Measurements from ENCODE around the gene DPYSL5. TPM values are rescaled to one million over a fixed set of nuclear protein-coding genes. Genes with fewer than 3 reads are reported as not detected.

DPYSL5 gene
- total RNA-seq, 1 donor from 2014 or later = not detected

DNA sequence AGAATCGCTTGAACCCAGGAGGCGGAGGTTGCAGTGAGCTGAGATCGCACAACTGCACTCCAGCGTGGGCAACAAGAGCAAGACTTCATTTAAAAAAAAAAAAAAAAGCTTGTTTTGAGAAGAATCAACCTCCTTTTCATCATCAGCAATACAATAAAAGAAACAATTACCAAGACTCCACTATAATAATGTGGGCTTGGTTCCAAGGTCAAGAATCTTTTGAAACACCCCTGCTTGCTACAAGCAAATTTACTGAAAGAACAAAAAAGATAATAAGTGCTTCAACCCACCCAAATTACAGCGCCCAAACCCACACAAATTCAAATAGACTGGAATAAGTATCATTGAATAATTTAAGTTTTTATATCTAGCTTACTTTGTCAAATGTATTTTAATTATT is 88.9 kb downstream of the DPYSL5 start:
- no peak for DNase-seq
- no peaks in the 10 kb centered on the region for H3K9me3 Mint-ChIP-seq
- ChIA-PET CTCF (interaction anchor here (1.0 to 1.1 kb wide), 2 partner anchors 14 to 89 kb away, joined by 3 to 4 read pairs; partner anchors contain the start of gene DPYSL5), POLR2A (no interaction called here)
- intact Hi-C loops (cut with micrococcal nuclease) = no loop called here
- ATAC-seq (ENCODE audit: low read depth) = no peak
- no peaks in the 10 kb centered on the region for H3K36me3 Mint-ChIP-seq (ENCODE audit: low read depth)
- no peak overlapping the region for H3K27ac Mint-ChIP-seq
- H3K4me1 Mint-ChIP-seq = no peaks in the 10 kb centered on the region
- no peak overlapping the region for H3K4me3 Mint-ChIP-seq
- TF ChIP-seq CTCF (IDR thresholded peaks at IDR 0.05) = no peak
- H3K27me3 Mint-ChIP-seq = peaks cover 4% of the 10 kb centered on the region

GRCh38 chr2:26938399-26939118 is 90.6 kb downstream of the DPYSL5 start:
- ATAC-seq (ENCODE audit: low read depth) (no peak), DNase-seq (no peak)
- intact Hi-C loops (cut with micrococcal nuclease) = no loop called here
- POLR2A ChIA-PET = no interaction called here
- Mint-ChIP-seq H3K4me3 (no peak overlapping the region), H3K9me3 (no peaks in the 10 kb centered on the region), H3K4me1 (no peaks in the 10 kb centered on the region), H3K27ac (no peak overlapping the region), H3K27me3 (peaks cover 8% of the 10 kb centered on the region), H3K36me3 (ENCODE audit: low read depth) (no peaks in the 10 kb centered on the region)
- TF ChIP-seq CTCF (IDR thresholded peaks at IDR 0.05) = no peak
- CTCF ChIA-PET = interaction anchor here (0.9 to 3.1 kb wide), 3 partner anchors 16 to 93 kb away, joined by 3 to 30 read pairs (median 4); no protein-coding TSS in a partner anchor

DNA sequence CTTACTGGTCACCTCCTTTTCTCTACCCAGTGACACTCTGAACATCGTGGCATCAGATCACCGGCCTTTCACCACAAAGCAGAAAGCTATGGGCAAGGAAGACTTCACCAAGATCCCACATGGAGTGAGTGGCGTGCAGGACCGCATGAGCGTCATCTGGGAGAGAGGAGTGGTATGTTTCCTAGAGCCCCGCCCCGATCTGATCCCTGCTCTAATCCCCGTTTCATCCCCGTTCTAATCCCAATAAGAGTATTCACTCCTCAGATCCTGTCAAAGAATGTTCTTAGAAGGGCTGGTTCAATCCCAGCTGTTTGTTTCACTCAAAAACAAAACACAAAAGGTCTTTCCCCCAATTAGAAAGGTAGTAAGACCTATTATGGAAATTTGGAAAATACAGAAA is 92.1 kb downstream of the DPYSL5 start:
- Mint-ChIP-seq H3K27me3 (peaks cover 11% of the 10 kb centered on the region), H3K27ac (no peak overlapping the region), H3K4me1 (no peaks in the 10 kb centered on the region), H3K36me3 (ENCODE audit: low read depth) (no peaks in the 10 kb centered on the region), H3K4me3 (no peak overlapping the region), H3K9me3 (no peaks in the 10 kb centered on the region)
- intact Hi-C loops (cut with micrococcal nuclease) = no loop called here
- no peak for TF ChIP-seq CTCF (IDR thresholded peaks at IDR 0.05)
- ATAC-seq (ENCODE audit: low read depth) (no peak), DNase-seq (no peak)
- POLR2A ChIA-PET = no interaction called here
- CTCF ChIA-PET = interaction anchor here (3.1 kb wide), 1 partner anchor 94 kb away, joined by 30 read pairs; no protein-coding TSS in a partner anchor

- ATAC-seq (ENCODE audit: low read depth) (no peak), DNase-seq (no peak)
- Mint-ChIP-seq H3K9me3 (no peaks in the 10 kb centered on the region), H3K27ac (no peak overlapping the region), H3K4me1 (no peaks in the 10 kb centered on the region), H3K4me3 (no peak overlapping the region), H3K36me3 (ENCODE audit: low read depth) (no peaks in the 10 kb centered on the region), H3K27me3 (peaks cover 12% of the 10 kb centered on the region)
- intact Hi-C loops (cut with micrococcal nuclease) = no loop called here
- CTCF ChIA-PET = interaction anchor here (1.2 to 3.1 kb wide), 2 partner anchors 96 to 310 kb away, joined by 3 to 30 read pairs; no protein-coding TSS in a partner anchor
- POLR2A ChIA-PET = no interaction called here
- no peak for TF ChIP-seq CTCF (IDR thresholded peaks at IDR 0.05)
Measured at GRCh38 chr2:26941486-26941885, 93.6 kb downstream of the DPYSL5 start.

DNA sequence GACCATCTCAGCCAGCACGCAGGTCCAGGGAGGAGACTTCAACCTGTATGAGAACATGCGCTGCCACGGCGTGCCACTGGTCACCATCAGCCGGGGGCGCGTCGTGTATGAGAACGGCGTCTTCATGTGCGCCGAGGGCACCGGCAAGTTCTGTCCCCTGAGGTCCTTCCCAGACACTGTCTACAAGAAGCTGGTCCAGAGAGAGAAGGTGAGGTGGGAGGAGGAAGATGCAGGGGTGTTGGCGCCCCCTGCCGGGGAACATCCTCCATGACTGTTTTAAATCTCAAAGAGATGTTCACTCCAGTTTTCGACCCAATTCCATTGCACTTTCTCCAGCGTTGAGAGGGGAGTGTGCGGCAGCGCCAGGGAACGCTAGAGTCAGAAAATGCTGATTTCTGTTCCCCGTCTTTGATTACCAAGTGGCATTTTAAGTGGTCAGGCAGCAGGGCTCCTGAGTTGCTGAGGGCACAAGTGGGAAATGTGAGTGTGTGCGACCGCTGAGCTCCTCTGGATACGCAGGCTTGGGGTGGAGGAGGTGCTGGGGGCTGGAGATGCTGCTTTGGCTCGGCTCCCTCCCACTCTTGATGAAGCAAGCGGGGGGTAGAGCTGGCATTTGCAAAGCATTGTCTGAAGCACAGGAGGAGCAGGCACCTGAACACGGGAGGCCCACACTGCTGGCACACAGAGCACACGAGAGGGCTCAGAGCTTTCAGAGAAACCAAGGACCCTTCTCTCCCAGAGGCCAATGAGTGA is 94.8 kb downstream of the DPYSL5 start:
- ChIA-PET POLR2A (no interaction called here), CTCF (interaction anchor here (0.5 to 2.4 kb wide), 9 partner anchors 10 to 708 kb away, joined by 3 to 38 read pairs (median 4); no protein-coding TSS in a partner anchor)
- Mint-ChIP-seq H3K9me3 (no peaks in the 10 kb centered on the region), H3K27me3 (peaks cover 12% of the 10 kb centered on the region), H3K27ac (no peak overlapping the region), H3K4me3 (no peak overlapping the region), H3K4me1 (no peaks in the 10 kb centered on the region), H3K36me3 (ENCODE audit: low read depth) (no peaks in the 10 kb centered on the region)
- TF ChIP-seq CTCF (IDR thresholded peaks at IDR 0.05) = no peak
- DNase-seq = peak; percentile 56
- intact Hi-C loops (cut with micrococcal nuclease) = loop anchor here (1.0 kb wide), 1 partner anchor 96 kb away; no protein-coding TSS in a partner anchor
- ATAC-seq (ENCODE audit: low read depth) = no peak
